GM19452 (cell line): ENCODE results near the gene RELCH.

ENCODE experiments used
- ATAC-seq: cut with Tn5 transposase; IDR thresholded peaks from one replicate; pipeline ENCODE4 v1.9.1; 2021; ENCODE audit not compliant: unreplicated experiment

RELCH gene

GRCh38 chr18:62189208-62189607 lies 2.2 kb downstream of the RELCH start:
- no peak for ATAC-seq

DNA sequence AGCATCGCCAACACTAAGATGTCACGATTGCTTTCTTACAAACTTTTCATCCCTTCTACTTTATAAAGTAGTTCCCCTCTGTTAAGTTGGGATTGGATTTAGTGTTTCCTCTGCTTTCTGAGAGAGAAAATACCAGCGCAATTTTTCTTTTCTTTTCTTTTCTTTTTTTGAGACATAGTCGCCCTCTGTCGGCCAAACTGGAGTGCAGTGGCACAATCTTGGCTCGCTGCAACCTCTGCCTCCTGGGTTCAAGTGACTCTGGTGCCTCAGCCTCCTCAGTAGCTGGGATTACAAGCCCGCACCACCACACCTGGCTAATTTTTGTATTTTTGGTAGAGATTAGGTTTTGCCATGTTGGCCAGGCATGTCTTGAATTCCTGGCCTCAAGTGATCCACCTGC lies 9.0 kb downstream of the RELCH start:
- no peak for ATAC-seq

- no peak for ATAC-seq
Observed at GRCh38 chr18:62196980-62197379, 9.9 kb downstream of the RELCH start.

GRCh38 chr18:62198259-62198658 lies 11.2 kb downstream of the RELCH start:
- ATAC-seq = no peak

DNA sequence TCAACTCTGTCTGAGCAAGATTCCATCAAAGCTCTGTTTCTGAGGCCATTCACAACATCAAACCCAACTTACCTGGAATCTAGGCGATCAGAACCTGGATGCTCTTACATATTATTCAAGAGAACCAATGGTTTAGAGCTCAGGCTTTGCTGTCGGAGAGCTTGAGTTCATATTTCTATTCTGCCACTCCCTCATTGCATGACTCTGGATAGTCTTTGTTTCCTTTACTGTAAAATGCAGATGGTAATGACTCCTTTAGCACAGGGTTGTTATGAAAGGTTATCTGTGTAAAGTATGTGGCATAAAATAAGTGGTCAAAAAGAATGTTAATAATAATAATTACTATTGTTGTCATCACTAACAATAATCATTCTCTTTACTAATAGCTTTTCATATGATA lies 12.6 kb downstream of the RELCH start:
- ATAC-seq = no peak

GRCh38 chr18:62200121-62200914 lies 13.3 kb downstream of the RELCH start:
- ATAC-seq = no peak

GRCh38 chr18:62201870-62202269 lies 14.8 kb downstream of the RELCH start:
- ATAC-seq = no peak

GRCh38 chr18:62205824-62206223 lies 18.8 kb downstream of the RELCH start:
- ATAC-seq = no peak

DNA sequence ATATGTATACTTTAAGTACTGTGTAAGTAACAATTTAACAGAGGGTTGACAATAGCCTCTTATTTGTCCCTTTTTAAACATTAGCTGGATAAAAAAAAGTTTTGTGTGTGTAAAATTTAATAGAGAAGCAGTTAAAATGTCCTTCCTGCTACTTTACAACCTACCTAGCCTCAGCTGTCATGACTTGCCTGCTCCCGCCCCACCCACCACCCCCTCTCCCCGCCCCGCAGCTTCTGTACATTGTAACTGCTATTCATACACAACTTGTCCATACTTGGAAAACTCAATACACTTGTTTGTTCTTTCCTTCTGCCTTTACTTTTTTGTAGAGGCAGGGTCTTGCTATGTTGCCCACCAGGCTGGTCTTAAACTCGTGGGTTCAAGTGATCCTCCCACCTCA lies 19.5 kb downstream of the RELCH start:
- no peak for ATAC-seq

DNA sequence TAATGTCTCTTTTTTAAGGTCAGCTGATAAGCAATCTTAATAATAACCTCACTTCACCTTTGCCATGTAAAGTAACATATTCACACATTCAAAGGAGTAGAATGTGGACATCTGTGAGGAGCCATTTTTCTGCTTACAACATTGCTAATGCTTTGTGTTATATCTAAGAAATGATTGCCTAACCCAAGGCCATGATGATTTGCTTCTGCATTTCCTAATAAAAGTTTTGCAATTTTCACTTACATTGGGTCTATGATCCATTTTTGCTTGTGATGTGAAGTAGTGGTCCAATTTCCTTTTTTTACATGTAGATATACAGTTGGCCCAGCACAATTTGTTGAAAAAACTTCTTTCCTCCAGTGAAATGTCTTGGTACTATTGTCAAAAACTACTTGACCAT lies 22.0 kb downstream of the RELCH start:
- ATAC-seq = no peak

DNA sequence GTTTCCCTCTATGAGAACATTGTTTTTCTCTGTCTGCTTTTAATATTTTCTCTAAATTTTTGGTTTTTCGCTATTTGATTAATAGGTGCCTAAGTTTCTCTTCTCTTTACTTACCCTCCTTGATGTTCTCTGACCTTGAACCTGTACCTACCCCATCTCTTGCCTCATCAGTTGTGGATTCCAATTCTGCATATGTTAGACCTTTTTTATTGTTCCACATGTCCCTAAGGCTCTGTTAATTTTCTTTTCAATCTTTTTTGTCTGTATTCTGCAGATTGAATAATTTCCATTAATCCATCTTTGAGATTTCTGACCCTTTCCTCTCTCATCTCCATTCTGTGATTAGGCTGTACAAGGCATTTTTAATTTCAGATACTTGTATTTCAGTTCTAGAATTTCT lies 23.1 kb downstream of the RELCH start:
- no peak for ATAC-seq

- ATAC-seq = no peak
Observed at GRCh38 chr18:62211325-62211828, 24.3 kb downstream of the RELCH start.

DNA sequence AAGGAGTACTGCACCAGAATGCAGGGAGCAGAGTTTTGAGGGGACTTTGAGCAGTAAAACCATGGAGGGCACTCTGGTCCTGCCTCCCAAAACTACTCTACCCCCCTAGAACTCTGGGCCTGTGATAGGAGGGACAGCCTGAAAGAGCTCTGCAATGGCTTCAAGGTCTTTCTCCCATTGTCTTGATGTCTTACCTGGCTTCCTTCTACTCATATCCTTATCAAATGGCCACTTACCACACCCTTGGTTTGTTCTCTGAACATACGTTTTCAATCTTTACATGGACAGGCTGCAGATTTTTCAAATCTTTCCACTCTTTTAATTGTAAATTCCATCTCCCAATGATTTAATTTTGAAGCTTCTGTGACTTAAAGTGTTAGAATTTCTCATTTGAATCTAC lies 27.7 kb downstream of the RELCH start:
- no peak for ATAC-seq

- no peak for ATAC-seq
Observed at GRCh38 chr18:62224229-62224628, 37.2 kb downstream of the RELCH start.

DNA sequence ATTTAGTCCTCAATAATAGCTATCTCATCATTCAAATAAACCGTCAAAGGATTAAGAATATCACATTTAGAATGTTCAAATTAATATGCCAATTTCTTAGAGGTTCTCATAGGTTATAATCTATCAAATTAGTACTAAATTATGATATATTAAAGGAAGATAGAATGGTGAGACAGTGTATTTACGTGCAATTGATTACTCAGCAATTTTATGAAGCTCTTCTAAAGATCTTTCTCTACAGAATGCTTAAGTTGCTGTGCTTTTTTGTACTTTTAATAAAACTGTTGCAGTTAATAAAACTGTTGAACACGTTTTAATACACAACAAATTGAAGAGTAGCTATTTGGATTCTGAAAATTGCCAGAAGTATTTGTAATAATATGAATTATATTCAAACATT lies 39.0 kb downstream of the RELCH start:
- ATAC-seq = no peak

GRCh38 chr18:62236252-62236651 lies 49.2 kb downstream of the RELCH start:
- ATAC-seq = no peak

DNA sequence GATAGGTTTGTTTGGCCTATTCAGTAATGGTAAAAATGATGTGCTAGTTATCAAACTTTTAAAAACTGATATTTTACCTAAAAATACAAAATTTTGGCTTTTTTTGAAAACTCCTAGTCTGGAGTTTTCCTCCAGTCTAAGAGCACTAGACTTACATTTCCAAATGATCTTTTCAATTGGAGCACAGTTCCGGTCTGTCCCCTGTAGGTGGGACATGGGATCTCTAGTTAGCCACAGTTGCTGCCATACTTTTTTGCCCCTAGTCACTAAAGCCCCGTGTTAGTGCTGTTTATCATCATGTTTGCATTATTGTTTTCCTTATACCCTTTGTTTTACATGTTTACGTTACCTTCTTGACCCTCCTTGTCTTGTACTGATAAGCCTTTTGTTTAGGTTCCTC lies 52.4 kb downstream of the RELCH start:
- no peak for ATAC-seq

DNA sequence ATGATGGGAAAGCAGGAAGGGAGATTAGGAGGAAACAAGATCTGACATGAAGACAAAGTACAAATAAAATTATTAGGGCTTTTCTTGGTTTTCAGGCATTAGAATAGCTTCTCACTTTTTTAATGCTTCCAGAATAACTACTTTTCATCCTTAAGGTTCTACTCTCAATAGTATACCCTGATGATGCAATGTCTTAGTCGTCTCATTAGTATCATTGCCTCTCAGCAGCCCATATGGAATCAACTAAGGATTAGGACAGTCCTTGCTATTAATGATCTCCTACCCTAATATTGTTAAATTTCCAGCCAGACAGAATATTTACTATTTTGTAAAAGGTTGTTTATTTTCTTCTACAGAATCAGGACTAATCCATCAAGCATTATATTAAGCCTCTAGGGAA lies 55.9 kb downstream of the RELCH start:
- ATAC-seq = no peak

DNA sequence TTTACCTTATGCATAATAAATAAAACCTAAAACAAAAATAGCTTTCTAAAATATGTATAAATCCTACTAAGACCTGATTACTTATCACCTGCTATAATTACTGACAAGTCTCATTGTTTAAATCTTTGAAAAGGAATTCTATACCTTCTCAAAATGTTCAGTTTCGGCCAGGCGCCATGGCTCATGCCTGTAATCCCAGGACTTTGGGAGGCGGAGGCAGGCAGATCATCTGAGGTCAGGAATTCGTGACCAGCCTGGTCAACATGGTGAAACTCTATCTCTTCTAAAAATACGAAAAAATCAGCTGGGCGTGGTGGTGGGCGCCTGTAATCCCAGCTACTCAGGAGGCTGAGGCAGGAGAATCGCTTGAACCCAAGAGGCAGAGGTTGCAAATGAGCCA lies 58.1 kb downstream of the RELCH start:
- ATAC-seq = no peak

DNA sequence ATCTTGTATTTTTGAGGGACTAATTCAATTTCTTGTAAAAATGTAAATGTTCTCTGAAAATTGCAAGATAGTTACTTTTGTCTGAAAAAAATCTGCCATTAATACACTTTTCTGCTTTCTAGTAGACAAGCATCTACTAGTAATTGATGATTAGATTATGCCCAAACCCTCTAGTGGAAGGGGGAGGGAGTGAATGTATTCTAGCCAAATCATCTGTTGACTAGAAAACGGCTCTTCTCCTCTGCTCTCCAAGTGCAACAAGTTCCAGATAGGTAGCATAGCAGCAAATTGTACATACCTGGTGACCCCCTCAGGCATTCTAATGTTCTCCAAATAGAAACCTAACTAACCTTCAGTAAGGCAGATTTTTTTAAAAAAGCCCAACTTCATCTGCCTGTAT lies 58.6 kb downstream of the RELCH start:
- no peak for ATAC-seq

GRCh38 chr18:62248313-62248712 lies 61.3 kb downstream of the RELCH start:
- no peak for ATAC-seq

DNA sequence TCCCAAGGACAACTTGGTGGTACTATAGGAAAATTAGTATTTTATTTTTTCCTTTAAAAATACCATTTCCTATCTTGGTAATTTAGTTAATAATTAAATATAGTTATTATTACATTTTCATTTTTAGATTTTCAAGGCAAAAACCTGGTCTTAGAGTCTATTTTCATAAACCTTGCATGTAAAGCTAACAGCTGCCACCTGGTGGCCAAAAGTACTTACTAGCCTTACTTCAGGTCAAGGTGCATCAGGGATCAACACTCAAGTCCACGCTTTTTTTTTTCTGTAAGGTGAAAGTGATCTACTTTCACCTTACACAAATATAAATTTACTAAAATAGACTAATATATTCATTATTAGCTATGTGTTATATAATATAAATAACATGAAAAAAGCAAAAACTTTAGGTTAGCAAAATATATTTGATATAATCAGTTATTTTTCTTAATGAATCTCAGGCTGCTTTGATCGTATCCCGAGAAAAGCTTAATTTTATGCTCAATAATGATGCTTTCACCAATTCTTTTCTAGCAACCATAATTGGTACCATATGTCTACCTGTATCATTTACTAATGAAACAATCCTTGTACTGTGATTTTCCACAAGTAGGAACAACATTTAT lies 62.5 kb downstream of the RELCH start:
- peak; percentile 71 for ATAC-seq

DNA sequence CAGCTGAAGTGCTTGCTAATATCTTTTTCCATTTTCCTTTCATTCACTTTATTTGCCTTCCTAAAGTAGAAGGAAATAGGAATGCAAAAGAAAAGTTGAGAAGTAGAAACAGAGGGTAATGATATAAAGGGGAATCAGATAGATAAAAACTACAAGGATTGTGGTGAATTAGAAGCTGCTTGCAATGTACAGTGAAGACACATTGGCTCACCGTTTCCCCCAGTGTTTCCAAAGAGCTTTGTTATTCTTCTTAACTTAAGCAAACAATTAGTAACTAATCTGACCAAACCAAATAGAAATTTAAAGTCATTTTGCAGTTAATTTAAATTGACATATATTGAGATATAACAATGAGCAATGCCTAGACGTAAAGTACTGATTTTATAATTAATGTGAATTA lies 63.4 kb downstream of the RELCH start:
- no peak for ATAC-seq
